HG03196 (cell line): ENCODE results near the gene ALDH3A1.

ENCODE experiments used
- ATAC-seq: cut with Tn5 transposase; IDR thresholded peaks from one replicate; pipeline ENCODE4 v1.9.1; 2021; ENCODE audit not compliant: unreplicated experiment

Gene ALDH3A1

DNA sequence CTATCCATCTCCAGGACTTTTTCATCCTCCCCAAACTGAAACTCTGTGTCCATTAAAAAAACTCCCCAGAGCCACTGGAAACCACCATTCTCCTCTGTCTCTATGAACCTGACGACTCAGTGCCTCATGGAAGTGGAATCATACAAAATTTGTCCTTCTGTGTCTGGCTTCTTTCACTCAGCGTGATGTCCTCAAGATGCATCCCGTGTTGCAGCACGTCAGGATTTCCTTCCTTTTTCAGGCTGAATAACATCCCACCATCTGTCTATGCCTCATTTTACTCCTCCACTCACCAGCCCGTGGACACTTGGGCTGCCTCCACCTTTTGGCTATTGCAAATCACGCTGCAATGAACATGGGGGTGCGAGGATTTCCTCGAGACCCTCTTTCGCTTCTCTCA is 12.6 kb upstream of the ALDH3A1 start:
- no peak for ATAC-seq

DNA sequence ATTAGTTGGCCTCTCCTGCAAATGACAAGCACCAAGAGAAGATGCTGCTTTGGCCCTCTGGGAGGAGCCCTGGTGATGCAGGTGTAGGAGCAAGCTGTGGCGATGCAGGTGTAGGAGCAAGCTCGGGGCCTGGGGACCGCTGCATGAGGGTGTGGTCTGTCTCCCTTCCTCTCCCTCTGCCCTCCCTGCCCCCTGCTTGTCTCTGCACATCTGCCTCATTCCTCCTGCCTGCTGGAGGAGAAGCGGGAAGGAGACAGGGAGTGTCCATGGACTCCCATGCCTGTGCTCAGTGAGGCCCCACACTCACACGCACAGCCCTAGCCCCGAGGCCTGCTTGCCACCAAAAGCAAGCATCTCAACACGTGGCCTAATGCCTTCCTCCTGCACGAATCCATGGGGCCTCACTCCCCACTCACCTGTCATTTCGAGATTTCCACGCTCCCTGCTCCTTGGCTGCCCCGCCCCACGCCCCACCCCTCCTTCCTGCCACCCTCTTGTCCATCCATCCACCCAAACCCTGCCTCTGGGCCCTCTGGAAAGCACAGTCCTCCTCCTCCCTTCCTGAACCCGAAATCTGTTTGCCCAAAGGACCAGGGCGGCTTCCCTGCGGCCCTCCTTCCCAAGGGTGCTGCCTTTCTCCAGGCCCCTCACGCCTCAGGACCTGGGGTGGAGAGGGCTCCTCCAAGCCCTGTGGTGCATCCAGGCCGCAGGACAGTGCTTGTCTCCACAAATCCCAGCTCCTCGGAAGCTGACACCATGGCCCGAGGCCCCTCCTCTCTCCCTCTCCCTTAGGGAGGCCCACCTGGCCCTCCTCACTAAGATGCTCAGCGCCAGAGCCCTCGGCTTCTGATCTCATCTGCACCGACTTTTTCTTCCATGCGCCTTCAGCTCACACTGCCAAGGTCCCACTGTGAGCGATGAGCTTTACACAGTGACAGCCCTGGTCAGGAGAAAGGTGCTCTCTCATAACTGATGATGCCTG is 11.8 kb upstream of the ALDH3A1 start:
- no peak for ATAC-seq

DNA sequence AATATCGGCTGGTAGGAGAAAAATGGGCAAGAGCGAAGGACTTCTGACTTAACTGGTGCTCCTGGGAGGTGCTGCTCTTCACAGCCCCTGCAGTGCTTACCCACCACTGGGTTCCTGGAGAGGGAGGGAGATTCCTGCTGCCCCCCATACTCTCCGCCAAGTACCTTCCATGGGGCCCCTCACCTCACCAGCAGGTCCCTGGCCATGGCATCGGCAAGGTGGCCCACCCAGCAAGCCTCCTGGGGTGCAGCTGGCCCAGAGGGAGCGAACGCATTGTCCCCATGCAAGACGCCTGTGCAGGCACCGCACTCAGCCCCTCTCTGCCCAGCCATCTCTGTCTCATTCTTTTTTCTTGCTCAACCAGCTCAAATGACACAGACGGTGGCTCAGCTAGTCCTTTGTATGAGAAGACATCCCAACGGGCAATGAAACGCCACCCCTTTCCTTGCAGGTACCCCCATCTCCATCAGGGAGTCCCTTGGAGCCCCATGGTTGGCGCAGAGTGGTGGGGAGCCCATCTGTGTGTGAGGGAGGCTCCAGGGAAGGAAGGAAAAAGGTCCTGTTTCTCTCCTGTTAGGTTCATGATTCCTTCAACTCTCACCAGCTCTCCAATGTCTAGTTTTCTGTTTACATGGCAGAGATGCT is 9.6 kb upstream of the ALDH3A1 start:
- no peak for ATAC-seq

DNA sequence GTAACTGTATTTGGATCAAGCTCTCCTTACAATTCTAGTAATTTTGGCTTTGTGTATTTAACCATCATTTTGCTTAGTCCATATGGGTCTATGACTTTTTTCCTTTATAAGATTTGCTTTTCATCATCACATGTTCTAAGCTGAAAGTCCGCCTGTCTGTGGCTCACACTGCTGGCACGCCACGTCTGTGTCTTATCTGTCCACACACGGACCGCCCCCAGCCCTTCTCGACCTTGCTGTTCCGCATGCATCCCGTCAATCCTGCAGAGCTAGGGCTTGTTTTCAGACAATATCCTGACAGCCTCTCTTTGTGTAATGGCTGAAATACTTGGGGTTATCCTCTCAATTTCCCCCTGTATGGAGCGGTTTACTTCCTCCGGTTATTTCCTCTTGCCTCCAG is 8.4 kb upstream of the ALDH3A1 start:
- no peak for ATAC-seq

DNA sequence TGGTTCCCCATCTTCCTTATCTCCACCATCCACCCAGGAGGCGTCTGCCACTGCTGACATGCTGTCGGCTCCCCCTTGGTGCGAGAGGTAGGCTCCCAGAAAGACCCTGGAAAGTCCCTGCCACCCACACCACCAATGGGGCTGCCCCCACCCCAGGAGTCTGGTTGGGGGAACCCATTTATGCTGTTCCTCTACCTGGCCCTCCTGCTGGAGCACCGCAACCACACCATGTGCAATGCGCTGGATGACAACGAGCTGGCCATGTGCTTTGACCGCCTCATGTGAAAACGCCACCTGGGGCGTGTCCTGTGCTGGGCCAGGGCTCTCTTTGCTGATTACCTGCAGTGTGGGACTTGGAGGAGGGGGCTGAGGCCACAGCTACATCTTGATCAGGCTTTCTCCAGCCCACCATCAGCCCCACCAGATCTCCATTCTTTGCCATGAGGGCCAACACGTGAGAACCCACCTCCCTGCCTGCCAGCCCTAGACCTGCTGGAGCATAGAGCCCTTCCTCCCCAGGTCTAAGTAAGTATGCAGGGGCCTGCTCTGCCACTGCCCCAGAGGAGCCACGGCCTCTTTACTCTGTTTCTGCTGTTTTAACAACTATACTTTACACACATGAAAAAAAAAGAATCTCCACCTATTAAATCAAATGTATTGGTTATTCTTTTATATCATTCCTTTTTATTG is 7.9 kb upstream of the ALDH3A1 start:
- ATAC-seq = no peak

DNA sequence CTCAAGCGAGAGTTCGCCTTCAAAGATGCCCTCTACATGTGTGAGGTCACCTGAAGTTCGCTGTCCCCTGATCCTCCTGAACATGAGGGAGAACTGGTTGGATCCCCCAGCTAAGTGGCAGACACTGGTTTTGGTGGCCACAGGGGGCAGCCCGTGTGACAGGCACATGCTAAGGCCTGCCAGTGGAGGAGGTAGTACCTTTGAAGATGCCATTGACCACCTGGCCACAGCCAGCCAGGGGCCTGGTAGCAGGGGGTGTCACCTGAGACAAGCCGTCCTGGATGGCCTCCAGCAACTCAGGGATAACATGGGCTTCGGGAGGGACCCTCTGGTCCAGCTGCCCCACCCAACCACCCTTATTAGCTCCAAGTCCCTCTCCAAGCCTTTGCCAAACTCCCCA is 7.3 kb upstream of the ALDH3A1 start:
- ATAC-seq = no peak

DNA sequence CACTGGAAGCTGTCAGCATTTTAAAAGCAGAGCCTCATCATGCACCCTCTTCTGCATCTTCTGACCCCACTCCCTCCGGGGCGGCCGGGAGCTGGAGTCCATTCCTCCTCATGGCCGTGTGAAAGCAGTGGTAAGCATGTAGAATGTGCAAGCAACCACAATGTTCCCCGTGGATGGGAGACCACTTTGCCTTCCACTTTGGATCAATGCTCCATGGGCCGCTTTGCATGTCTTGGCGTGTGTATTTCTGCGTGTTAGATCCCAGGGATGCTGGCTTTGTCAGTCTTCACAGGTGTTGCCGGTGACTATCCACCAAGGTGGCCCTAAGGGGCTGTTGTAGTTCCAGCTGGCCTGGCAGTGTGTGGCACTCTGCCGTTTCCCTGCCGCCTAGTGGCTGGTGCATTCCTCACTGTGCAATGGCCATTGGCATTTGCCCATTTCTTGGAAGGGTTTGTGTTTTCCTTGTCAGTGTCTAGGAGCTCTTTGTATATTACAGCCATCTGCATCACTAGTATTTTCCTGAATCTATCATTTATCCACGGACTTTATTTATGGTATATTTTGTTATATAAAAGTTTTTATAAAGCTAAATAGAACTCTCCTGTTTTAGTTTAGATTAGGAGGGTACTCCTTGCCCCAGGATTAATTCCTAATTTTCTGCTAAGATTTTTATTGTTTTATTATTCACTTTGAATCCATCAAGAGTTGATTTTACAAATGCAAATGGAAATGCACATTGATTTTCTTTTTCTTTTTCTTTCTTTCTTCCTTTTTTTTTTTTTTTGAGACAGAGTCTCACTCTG is 5.8 kb upstream of the ALDH3A1 start:
- no peak for ATAC-seq

DNA sequence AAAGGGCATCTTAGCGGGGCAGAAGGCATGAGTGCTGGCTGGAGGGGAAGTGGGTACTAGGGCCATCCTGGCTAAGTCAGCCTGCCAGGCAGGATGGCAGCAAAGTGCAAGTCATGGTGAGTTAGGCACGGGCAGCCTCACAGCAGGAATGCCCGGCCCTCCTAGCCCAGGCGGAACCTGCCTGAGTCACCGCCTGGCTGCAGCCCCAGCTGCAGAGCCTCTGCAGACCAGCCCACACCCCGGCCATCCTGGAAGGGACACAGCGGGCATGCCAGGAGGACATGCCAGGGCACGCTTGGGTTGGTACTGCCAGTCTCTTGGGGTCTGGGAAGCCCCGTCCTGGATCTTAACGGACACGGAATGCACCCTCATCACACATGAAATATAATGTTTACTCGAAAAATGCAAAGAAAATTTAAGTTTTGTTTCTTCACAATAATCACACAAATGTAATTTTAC is 5.0 kb upstream of the ALDH3A1 start:
- ATAC-seq = no peak

DNA sequence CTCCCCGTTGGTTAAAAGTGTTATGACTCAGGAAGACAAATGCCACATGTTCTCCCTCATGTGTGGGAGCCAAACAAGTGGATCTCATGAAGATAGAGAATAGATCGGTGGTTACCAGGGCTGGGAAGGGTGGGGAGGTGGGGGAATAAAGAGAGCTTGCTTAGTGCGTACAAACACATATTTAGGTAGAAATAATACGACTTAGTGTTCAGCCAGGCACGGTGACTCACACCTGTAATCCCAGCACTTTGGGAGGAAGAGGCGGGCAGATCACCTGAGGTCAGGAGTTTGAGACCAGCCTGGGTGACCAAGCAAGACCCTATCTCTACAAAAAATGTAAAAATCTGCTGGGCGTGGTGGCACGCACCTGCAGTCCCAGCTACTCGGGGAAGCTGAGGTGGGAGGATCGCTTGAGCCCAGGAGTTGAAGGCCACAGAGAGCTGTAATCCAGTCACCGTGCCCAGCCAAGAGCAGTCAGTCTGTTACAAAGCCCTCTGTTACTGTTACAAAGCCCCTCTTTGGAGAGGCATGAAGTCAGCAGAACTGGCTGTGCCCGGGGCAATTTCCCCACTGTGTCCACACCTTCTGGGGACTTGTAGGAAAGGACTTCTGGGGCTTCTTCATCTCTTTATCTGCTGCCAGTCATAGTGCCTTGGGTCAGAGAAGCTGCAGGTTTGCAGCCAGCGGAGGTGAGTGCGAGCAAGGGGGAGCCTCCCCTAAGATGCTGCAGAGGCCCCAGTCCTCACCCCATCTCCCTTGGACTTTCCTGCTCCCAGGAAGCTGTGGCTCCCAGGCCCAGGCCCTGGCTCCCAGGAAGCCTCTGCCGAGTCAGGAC is 4.3 kb upstream of the ALDH3A1 start:
- no peak for ATAC-seq

DNA sequence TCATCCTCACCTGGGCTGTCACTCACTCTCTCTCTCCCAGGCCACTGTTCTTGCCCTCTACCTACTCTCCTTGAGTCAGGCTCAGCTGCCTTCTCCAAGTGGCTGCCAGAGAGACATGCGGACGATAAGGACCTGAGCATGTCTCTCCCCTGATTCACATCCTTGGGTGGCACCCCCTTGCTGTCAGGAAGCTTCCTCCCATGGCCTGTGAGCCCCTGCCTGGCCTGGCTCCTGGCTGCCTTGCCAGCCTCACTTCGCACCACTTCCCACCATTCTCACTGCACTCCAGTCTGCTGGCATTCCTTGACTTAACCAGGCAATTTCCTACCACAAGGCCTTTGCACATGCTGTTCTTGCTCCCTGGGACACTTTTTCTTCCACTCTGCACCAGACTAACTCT is 2.7 kb upstream of the ALDH3A1 start:
- ATAC-seq = no peak

DNA sequence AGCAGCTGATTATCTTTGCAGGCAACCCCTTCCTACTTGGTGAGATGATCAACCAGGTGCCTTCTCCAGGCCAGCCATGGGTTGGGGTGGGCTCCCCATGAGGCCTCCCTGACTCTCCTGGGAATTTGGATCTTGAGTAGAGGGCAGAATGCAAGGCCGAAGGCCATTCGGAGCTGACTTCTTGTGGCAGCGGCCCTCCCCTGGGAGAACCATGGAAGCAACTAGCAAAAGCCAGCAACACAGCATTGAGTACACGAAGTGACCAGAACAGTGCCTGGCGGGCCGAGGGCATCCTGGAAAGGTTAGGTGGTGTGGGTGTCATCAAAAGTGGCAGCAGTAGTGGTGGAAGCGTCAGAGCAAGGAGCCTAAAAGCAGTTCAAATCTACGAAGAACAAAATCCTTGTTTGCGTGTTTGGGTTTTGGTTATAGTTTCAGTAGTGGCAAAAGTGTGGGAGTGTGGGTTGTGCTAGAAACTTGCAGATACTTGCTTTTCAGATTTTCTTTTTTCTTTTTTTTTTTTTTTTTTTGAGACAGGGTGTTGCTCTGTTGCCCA is 2.0 kb upstream of the ALDH3A1 start:
- no peak for ATAC-seq

DNA sequence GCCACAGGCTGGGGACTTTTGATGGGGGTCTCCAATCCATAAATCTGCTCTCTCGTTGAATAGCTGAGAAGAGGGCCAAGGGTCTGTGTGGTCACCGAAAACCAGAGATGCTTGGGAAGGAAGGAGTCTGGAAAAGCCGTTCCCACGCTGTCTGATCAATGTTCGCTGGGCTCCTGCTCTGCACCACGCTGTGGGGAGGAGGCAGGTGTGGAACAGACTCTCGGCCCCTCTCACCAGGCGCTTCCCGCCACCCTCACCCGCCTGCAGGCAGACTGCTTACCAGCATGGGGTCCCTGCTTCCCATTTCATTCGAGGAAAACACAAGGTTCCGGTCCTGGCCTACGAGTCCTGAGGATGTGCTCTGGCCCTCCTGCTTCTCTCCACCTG is 702 bp upstream of the ALDH3A1 start:
- ATAC-seq = no peak

DNA sequence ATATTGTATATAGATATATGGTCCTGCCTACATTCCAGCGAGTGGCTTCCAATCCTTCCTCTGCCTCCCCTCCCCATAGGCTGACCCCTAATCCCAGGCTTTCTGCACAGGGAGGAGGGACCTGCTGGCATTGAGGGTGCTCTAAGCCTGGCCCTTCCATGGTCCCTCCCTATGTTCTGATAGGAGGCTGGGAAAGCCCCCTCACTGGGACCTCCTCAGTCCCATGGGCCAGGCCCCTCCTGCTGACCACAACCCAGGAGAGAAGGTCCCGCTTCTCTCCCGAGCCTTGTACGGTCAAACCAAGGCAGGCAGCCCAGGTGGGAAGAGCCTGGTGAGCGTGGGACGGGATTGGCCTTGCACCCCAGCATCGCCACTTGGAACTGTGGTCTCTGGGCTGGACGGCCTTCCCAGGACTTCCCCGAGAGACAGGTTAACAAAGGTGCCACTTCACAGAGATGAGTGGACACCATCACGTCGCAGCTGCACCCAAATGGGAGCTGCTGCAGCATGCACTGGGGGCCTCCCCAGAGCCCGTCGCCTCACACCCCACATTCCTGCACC is 859 bp downstream of the ALDH3A1 start:
- ATAC-seq = no peak

DNA sequence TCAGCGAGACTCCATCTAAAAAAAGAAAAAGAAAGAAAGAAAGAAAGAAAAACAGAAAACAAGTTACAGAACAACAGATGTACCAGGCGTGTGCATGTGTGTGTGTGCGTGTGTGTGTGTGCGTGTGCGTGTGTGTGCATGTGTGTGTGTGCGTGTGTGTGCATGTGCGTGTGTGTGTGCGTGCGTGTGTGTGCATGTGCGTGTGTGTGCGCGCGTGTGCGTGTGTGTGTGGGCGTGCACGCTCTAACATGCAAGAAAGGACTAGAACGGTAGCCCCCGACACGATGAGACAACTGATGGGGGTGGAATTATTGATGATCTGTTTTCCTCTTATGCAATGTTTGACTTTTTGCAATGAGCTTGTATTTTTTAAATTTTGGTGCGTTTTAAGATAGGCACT is 1.6 kb downstream of the ALDH3A1 start:
- ATAC-seq = no peak

DNA sequence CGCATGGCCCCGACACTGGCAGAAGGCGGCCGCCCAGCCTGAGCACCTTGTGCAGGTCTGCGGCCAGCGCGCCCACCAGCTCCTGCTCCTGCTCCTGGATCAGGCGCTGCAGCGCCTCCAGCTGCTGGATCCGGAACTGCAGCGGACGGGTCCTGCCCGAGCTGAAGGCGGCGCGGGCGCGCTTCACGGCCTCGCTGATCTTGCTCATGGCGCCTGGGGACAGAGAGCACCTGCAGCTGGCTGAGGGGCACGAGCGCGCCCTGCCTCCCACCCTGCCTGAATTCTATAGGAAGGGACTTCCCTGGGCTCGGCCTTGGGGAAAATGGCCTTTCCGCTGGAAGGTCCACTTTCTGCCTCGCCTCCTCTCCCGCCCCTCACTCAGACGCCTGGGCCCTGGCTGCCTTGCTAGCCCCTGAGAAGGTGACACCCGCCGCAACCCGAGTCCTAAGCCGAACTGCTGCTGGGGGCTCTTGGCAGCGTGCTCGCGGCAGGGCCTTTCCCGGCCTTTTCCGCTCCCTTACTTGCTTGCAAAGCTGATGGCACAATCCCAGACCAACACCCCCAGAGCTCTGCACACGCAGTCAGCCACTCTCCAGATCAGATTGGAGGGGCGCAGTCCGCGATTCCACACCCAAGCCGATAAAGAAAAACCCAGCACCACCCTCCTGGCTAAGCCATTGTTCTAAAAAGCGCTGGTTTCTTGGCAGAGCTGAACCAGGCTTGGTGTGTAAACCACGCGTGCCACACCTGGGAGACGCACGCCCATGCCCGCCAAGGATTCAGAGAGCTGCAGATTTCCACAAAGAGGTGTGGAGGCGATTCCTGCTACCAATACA is 3.0 kb downstream of the ALDH3A1 start:
- ATAC-seq = no peak

DNA sequence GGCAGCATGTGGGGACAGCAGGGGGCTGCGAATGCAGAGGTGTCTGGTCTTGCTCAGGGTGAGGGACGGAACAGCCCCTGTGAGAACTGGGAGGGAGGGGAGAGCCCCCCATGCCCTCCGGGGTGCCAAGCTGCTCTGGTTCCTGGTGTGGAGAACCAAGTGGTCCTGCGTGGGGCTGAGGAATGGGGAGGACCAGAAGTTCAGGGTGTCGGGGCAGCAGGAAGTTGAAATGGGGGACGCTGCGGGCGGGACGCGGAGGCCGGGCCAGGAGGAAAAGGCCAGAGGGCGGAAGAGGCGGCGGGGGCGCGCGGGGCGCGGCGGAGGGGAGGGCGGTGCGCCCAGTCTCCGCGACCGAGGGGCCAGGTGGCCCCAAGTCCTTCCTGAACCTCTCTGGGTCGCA is 3.6 kb downstream of the ALDH3A1 start:
- no peak for ATAC-seq

DNA sequence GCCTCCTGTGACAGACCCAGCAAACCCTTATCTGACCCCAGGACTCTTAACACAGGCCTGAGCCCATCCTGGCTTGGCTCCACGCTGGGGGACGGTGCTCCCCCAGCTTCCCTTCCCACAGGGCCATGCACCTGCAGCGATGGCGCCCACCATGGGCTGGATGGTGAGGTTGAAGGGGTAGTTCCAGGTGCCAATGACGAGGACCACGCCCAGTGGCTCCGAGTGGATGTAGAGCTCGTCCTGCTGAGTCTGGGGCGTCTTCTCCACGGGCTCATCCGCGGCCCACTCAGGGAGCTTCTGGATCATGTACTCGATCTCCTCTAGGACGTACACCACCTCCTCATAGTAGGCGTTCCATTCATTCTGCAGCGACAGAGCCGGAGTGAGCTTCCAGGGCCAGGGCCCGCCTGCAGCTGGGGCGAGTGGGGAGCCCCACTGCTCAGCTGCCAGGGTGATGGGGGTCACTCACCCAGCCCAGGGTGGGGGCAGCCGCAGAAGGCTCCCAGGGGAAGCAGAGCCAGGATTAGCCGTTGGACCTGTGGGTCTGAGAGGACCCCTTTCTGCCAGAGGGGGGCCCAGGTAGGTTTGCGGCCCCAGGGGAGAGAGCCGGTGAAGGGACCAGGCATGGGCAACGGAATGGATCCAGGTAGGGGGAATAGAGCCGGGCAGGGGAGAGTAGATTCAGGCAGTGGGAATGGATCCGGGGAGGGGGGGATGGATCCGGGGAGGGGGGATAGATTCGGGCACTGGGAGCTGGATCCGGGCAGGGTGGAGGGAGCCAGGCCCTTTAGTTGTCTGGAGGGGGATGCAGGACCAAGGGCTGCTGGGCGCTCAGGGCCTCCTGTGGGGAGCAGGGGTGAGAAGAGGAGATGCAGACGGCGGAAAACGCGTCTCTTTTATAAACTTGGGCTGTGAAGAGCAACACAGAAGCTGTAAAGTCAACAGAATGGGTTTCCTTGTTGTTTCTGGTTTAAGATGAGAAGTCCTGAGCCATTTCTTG is 4.7 kb downstream of the ALDH3A1 start:
- ATAC-seq = no peak
